CD4-positive, alpha-beta T cell (primary cell): ENCODE measurements around the gene SPRR1A. TPM values are rescaled to one million over a fixed set of nuclear protein-coding genes. Genes with fewer than 3 reads are reported as not detected.

Experiments
- ATAC-seq: fragments of 200-7000 bp; cut with Tn5 transposase; one replicate; pipeline ENCODE4 v1.10.0; 2022; ENCODE audit warnings: mild to moderate bottlenecking; ENCODE audit not compliant: poor library complexity
- CTCF ChIA-PET: fragments of 350-600 bp; sonication (Branson Sonifier 250); formaldehyde crosslinking; loops from one replicate; lab custom pipeline; 2021; ENCODE audit warnings: antibody characterized with exemption, inconsistent platforms; lab: Charles Lee
- POLR2A ChIA-PET: fragments of 350-600 bp; sonication (Branson Sonifier 250); formaldehyde crosslinking; loops from one replicate; lab custom pipeline; 2021; ENCODE audit warnings: antibody characterized with exemption, inconsistent platforms; lab: Charles Lee
- DNase-seq, 14 experiments: peaks; one replicate each; pipeline ENCODE4 v3.0.0-alpha.2; 2013 to 2020; ENCODE audit warnings: mixed read lengths in 2 of 14
- H3K27ac ChIP-seq, 2 donors: one replicate each; pipeline versions ENCODE4 v1.5.1 to v1.7.0; 2013; ENCODE audit warnings: low read length in 2 of 2, low read depth in 1 of 2, mild to moderate bottlenecking in 1 of 2
- H3K27me3 ChIP-seq, 2 experiments: 1 replicate in 1 of 2; 2 replicates in 1 of 2; pipeline versions ENCODE4 v1.6.1 to v1.7.0; 2013; ENCODE audit warnings: low read length in 2 of 2, control low read depth in 1 of 2, mild to moderate bottlenecking in 1 of 2, moderate library complexity in 1 of 2; ENCODE audit not compliant: insufficient read depth in 2 of 2, control insufficient read depth in 1 of 2
- H3K36me3 ChIP-seq: one replicate; pipeline ENCODE4 v1.6.1; 2013; ENCODE audit warnings: low read length, control low read depth; ENCODE audit not compliant: insufficient read depth
- H3K4me1 ChIP-seq: one replicate; pipeline ENCODE4 v1.6.1; 2013; ENCODE audit warnings: low read length, control low read depth; ENCODE audit not compliant: insufficient read depth
- H3K4me3 ChIP-seq: one replicate; pipeline ENCODE4 v1.5.1; 2013; ENCODE audit warnings: mild to moderate bottlenecking, low read length, moderate library complexity
- H3K9me3 ChIP-seq, 2 experiments: 1 replicate in 1 of 2; 2 replicates in 1 of 2; pipeline versions ENCODE4 v1.6.1 to v1.7.0; 2013; ENCODE audit warnings: low read length in 2 of 2, mild to moderate bottlenecking in 2 of 2, control low read depth in 1 of 2, moderate library complexity in 1 of 2; ENCODE audit not compliant: control insufficient read depth in 1 of 2, insufficient read depth in 1 of 2
- H3K27ac Mint-ChIP-seq: one replicate; pipeline ENCODE4 v1.8.0; 2020; ENCODE audit warnings: mixed read lengths
- H3K27me3 Mint-ChIP-seq: one replicate; pipeline ENCODE4 v1.8.0; 2021; ENCODE audit warnings: mixed read lengths
- H3K36me3 Mint-ChIP-seq: one replicate; pipeline ENCODE4 v1.8.0; 2021; ENCODE audit warnings: low read depth, mixed read lengths
- H3K4me1 Mint-ChIP-seq: one replicate; pipeline ENCODE4 v1.8.0; 2021; ENCODE audit warnings: low read depth, mixed read lengths
- H3K4me3 Mint-ChIP-seq: one replicate; pipeline ENCODE4 v1.8.0; 2020; ENCODE audit warnings: mild to moderate bottlenecking, mixed read lengths
- H3K9me3 Mint-ChIP-seq: one replicate; pipeline ENCODE4 v1.8.0; 2020; ENCODE audit warnings: mixed read lengths
- CTCF ChIP-seq: fragments of 200-600 bp; IDR thresholded peaks from one replicate; pipeline ENCODE4 v1.8.0; 2022; ENCODE audit warnings: antibody characterized with exemption, mild to moderate bottlenecking
- intact Hi-C, 2 experiments: fragments of 100-400 bp; cut with DNase I in 1 of 2; cut with micrococcal nuclease in 1 of 2; formaldehyde crosslinking; loops; one replicate each; pipeline versions ENCODE4 v1.15.1 to v1.9.0; 2023 to 2025; cut with DNase I, micrococcal nuclease
- total RNA-seq, 174 experiments: library from RNA in 2 of 174; stranded (reverse) in 2 of 174; gene quantifications; one replicate each; pipeline ENCODE4 v1.2.3 and lab custom pipeline; 2021 to 2026

Gene SPRR1A
- total RNA-seq, 2 experiments from 2014 or later: not detected

GRCh38 chr1:152957561-152957960 lies 26.3 kb upstream of the SPRR1A start:
- H3K4me3 ChIP-seq: no peak overlapping the region
- Mint-ChIP-seq H3K9me3 (no peaks in the 10 kb centered on the region), H3K27me3 (peaks cover 23% of the 10 kb centered on the region), H3K4me3 (no peak overlapping the region), H3K36me3 (no peaks in the 10 kb centered on the region), H3K27ac (no peak overlapping the region), H3K4me1 (no peaks in the 10 kb centered on the region)
- no peak for TF ChIP-seq CTCF
- no peaks in the 10 kb centered on the region for H3K36me3 ChIP-seq
- peaks cover 0 to 2% of the 10 kb centered on the region in 2 experiments for H3K27me3 ChIP-seq
- POLR2A ChIA-PET: no interaction called here
- no peak for DNase-seq
- ATAC-seq: no peak
- no peaks in the 10 kb centered on the region for H3K4me1 ChIP-seq
- CTCF ChIA-PET: no interaction called here
- H3K9me3 ChIP-seq: peaks cover 0 to 6% of the 10 kb centered on the region in 2 experiments
- no peak overlapping the region for H3K27ac ChIP-seq
- intact Hi-C loops: no loop called here

GRCh38 chr1:152959273-152959672 lies 24.6 kb upstream of the SPRR1A start:
- Mint-ChIP-seq H3K9me3 (no peaks in the 10 kb centered on the region), H3K4me1 (no peaks in the 10 kb centered on the region), H3K27ac (no peak overlapping the region), H3K36me3 (no peaks in the 10 kb centered on the region), H3K4me3 (no peak overlapping the region), H3K27me3 (peaks cover 23% of the 10 kb centered on the region)
- CTCF ChIA-PET: no interaction called here
- H3K27me3 ChIP-seq: peaks cover 0 to 2% of the 10 kb centered on the region in 2 experiments
- DNase-seq (no peak), ATAC-seq (no peak)
- POLR2A ChIA-PET: no interaction called here
- H3K36me3 ChIP-seq: no peaks in the 10 kb centered on the region
- H3K4me1 ChIP-seq: no peaks in the 10 kb centered on the region
- no peak for TF ChIP-seq CTCF
- peaks cover 0 to 6% of the 10 kb centered on the region in 2 experiments for H3K9me3 ChIP-seq
- intact Hi-C loops: no loop called here
- no peak overlapping the region for H3K27ac ChIP-seq
- H3K4me3 ChIP-seq: no peak overlapping the region

- no peaks in the 10 kb centered on the region for H3K9me3 Mint-ChIP-seq
- DNase-seq: no peak
- peaks cover 0 to 6% of the 10 kb centered on the region in 2 experiments for H3K9me3 ChIP-seq
- no peak overlapping the region for H3K27ac ChIP-seq
- ChIA-PET CTCF (no interaction called here), POLR2A (no interaction called here)
- H3K4me3 ChIP-seq: no peak overlapping the region
- intact Hi-C loops: no loop called here
- ATAC-seq: no peak
- peaks cover 29% of the 10 kb centered on the region for H3K27me3 Mint-ChIP-seq
- TF ChIP-seq CTCF: no peak
- H3K4me1 ChIP-seq: no peaks in the 10 kb centered on the region
- H3K36me3 Mint-ChIP-seq: no peaks in the 10 kb centered on the region
- H3K4me3 Mint-ChIP-seq: no peak overlapping the region
- H3K27me3 ChIP-seq: peaks cover 0 to 2% of the 10 kb centered on the region in 2 experiments
- H3K36me3 ChIP-seq: no peaks in the 10 kb centered on the region
- no peaks in the 10 kb centered on the region for H3K4me1 Mint-ChIP-seq
- no peak overlapping the region for H3K27ac Mint-ChIP-seq
Observed at GRCh38 chr1:152959801-152960451, 24.0 kb upstream of the SPRR1A start.
